Large intestine (tissue), 3 donors: Measurements from ENCODE around the gene SDCBP2. TPM values are rescaled to one million over a fixed set of nuclear protein-coding genes. Genes with fewer than 3 reads are reported as not detected.
"Not testable (repeated sequence)": the region's sequence is repeated elsewhere in the genome, so short reads cannot be mapped to it uniquely, and the experiment has no call there.

Source experiments
- DNase-seq, 2 donors: peaks; one replicate each; pipeline versions ENCODE4 v3.0.0 to v3.0.0-alpha.2; 2013
- H3K27ac ChIP-seq: one replicate; pipeline ENCODE4 v1.5.1; 2013; ENCODE audit warnings: low read length
- H3K27me3 ChIP-seq: 2 replicates; pipeline ENCODE4 v1.6.1; 2013; ENCODE audit warnings: low read length; ENCODE audit not compliant: control insufficient read depth, insufficient read depth
- H3K36me3 ChIP-seq: 2 replicates; pipeline ENCODE4 v1.6.1; 2013; ENCODE audit warnings: low read length; ENCODE audit not compliant: control insufficient read depth, insufficient read depth
- H3K4me1 ChIP-seq: one replicate; pipeline ENCODE4 v1.6.1; 2013; ENCODE audit warnings: low read length; ENCODE audit not compliant: control insufficient read depth, insufficient read depth
- H3K4me3 ChIP-seq: one replicate; pipeline ENCODE4 v1.5.1; 2013; ENCODE audit warnings: low read length
- H3K9me3 ChIP-seq: one replicate; pipeline ENCODE4 v1.6.1; 2013; ENCODE audit warnings: mild to moderate bottlenecking, low read depth, low read length, moderate library complexity; ENCODE audit not compliant: control insufficient read depth
- WGBS: methylation state at CpG from one replicate; pipeline ENCODE4 v1.1.5; 2013; ENCODE audit warnings: low lambda C conversion rate; ENCODE audit not compliant: insufficient coverage; 5-methylcytosine and 5-hydroxymethylcytosine counted together
- polyA plus RNA-seq: library from polyadenylated mRNA; unstranded; fragments of 120-200 nt; gene quantifications from one replicate; pipeline ENCODE4 v1.2.1, GENCODE V29; 2013

SDCBP2 gene
- polyA plus RNA-seq, 1 donor = 62.8 TPM

GRCh38 chr20:1362484-1362883, 33.5 kb upstream of the SDCBP2 start:
- no peaks in the 10 kb centered on the region for H3K27me3 ChIP-seq
- no peak overlapping the region for H3K4me3 ChIP-seq
- no peaks in the 10 kb centered on the region for H3K4me1 ChIP-seq
- H3K27ac ChIP-seq = no peak overlapping the region
- no CpG with 5 or more reads among the region's 2 CpGs for WGBS
- DNase-seq = no peak
- peaks cover 27% of the 10 kb centered on the region for H3K36me3 ChIP-seq
- no peaks in the 10 kb centered on the region for H3K9me3 ChIP-seq

GRCh38 chr20:1360094-1360846, 31.3 kb upstream of the SDCBP2 start:
- Histone ChIP-seq H3K4me3 (no peak overlapping the region), H3K9me3 (peaks cover 4% of the 10 kb centered on the region), H3K36me3 (peaks cover 28% of the 10 kb centered on the region), H3K27ac (no peak overlapping the region), H3K27me3 (no peaks in the 10 kb centered on the region), H3K4me1 (no peaks in the 10 kb centered on the region)
- WGBS = no CpG with 5 or more reads among the region's 7 CpGs
- no peak for DNase-seq

- no peaks in the 10 kb centered on the region for H3K27me3 ChIP-seq
- peaks cover 39% of the 10 kb centered on the region for H3K36me3 ChIP-seq
- peaks cover 14% of the 10 kb centered on the region for H3K9me3 ChIP-seq
- WGBS = no CpG with 5 or more reads among the region's 9 CpGs
- no peak for DNase-seq
- H3K4me3 ChIP-seq = no peak overlapping the region
- H3K4me1 ChIP-seq = no peaks in the 10 kb centered on the region
- no peak overlapping the region for H3K27ac ChIP-seq
Measured at GRCh38 chr20:1357921-1358671, 29.2 kb upstream of the SDCBP2 start.

GRCh38 chr20:1353956-1354355, 25.0 kb upstream of the SDCBP2 start:
- H3K27me3 ChIP-seq = no peaks in the 10 kb centered on the region
- H3K27ac ChIP-seq = no peak overlapping the region
- H3K9me3 ChIP-seq = peaks cover 23% of the 10 kb centered on the region
- H3K4me1 ChIP-seq = no peaks in the 10 kb centered on the region
- no peak for DNase-seq
- no peak overlapping the region for H3K4me3 ChIP-seq
- H3K36me3 ChIP-seq = peaks cover 29% of the 10 kb centered on the region

- 100% methylated on average over 2 of the region's 2 CpGs for WGBS
- no peaks in the 10 kb centered on the region for H3K4me1 ChIP-seq
- no peak overlapping the region for H3K4me3 ChIP-seq
- no peak overlapping the region for H3K27ac ChIP-seq
- DNase-seq = no peak
- no peaks in the 10 kb centered on the region for H3K36me3 ChIP-seq
- H3K9me3 ChIP-seq = peaks cover 2% of the 10 kb centered on the region
- H3K27me3 ChIP-seq = no peaks in the 10 kb centered on the region
Measured at GRCh38 chr20:1346315-1346969, 17.5 kb upstream of the SDCBP2 start.

GRCh38 chr20:1345756-1346093, 16.8 kb upstream of the SDCBP2 start:
- Histone ChIP-seq H3K4me1 (no peaks in the 10 kb centered on the region), H3K4me3 (no peak overlapping the region), H3K27ac (no peak overlapping the region), H3K9me3 (peaks cover 2% of the 10 kb centered on the region), H3K36me3 (no peaks in the 10 kb centered on the region), H3K27me3 (no peaks in the 10 kb centered on the region)
- WGBS = no CpG with 5 or more reads among the region's 1 CpG
- no peak for DNase-seq

GRCh38 chr20:1345030-1345755, 16.3 kb upstream of the SDCBP2 start:
- Histone ChIP-seq H3K9me3 (peaks cover under 1% of the 10 kb centered on the region), H3K27me3 (no peaks in the 10 kb centered on the region), H3K27ac (no peak overlapping the region), H3K4me3 (no peak overlapping the region), H3K4me1 (no peaks in the 10 kb centered on the region), H3K36me3 (no peaks in the 10 kb centered on the region)
- DNase-seq = no peak
- WGBS = no CpG with 5 or more reads among the region's 4 CpGs

- 97% methylated on average over 3 of the region's 8 CpGs for WGBS
- not testable (repeated sequence) for DNase-seq, H3K4me3 ChIP-seq, H3K36me3 ChIP-seq, H3K4me1 ChIP-seq, H3K27me3 ChIP-seq, H3K27ac ChIP-seq, H3K9me3 ChIP-seq
Measured at GRCh38 chr20:1343446-1344124, 14.6 kb upstream of the SDCBP2 start.

GRCh38 chr20:1341561-1342265, 12.8 kb upstream of the SDCBP2 start:
- no peaks in the 10 kb centered on the region for H3K4me1 ChIP-seq
- H3K9me3 ChIP-seq = no peaks in the 10 kb centered on the region
- DNase-seq = no peak
- H3K27me3 ChIP-seq = no peaks in the 10 kb centered on the region
- H3K4me3 ChIP-seq = no peak overlapping the region
- no peaks in the 10 kb centered on the region for H3K36me3 ChIP-seq
- no peak overlapping the region for H3K27ac ChIP-seq
- WGBS = no CpG with 5 or more reads among the region's 5 CpGs
